CD14-positive monocyte (primary cell): ENCODE data around the gene ZNF711. TPM values are rescaled to one million over a fixed set of nuclear protein-coding genes. Genes with fewer than 3 reads are reported as not detected.

Experiments
- DNase-seq, 3 donors: peaks; one replicate each; pipeline ENCODE4 v3.0.0-alpha.2; 2011 to 2022
- H2AFZ ChIP-seq: 2 replicates; pipeline ENCODE4 v1.6.0; 2012; ENCODE audit warnings: mild to moderate bottlenecking, low read depth, low read length, inconsistent platforms; ENCODE audit not compliant: insufficient read depth, poor library complexity, severe bottlenecking
- H3K27ac ChIP-seq, 2 donors: 1 replicate in 1 of 2; 2 replicates in 1 of 2; pipeline ENCODE4 v1.5.1; 2012 to 2013; ENCODE audit warnings: low read length in 2 of 2, control low read depth in 1 of 2, inconsistent platforms in 1 of 2, low read depth in 1 of 2, mild to moderate bottlenecking in 1 of 2
- H3K27me3 ChIP-seq, 2 donors: one replicate each; pipeline versions ENCODE4 v1.6.0 to v1.6.1; 2011 to 2013; ENCODE audit warnings: low read length in 2 of 2; ENCODE audit not compliant: control insufficient read depth in 2 of 2, insufficient read depth in 2 of 2
- H3K36me3 ChIP-seq, 2 donors: replicated peaks in 1 of 2; 1 replicate in 1 of 2; 2 replicates in 1 of 2; pipeline versions ENCODE4 v1.5.1 to v1.6.1; 2012 to 2013; ENCODE audit warnings: low read length in 2 of 2, control low read depth in 1 of 2, inconsistent platforms in 1 of 2, mild to moderate bottlenecking in 1 of 2; ENCODE audit not compliant: insufficient read depth in 2 of 2, control insufficient read depth in 1 of 2
- H3K4me1 ChIP-seq, 2 donors: 1 replicate in 1 of 2; 2 replicates in 1 of 2; pipeline versions ENCODE4 v1.5.1 to v1.6.1; 2012 to 2013; ENCODE audit warnings: low read length in 2 of 2, control low read depth in 1 of 2, inconsistent platforms in 1 of 2, mild to moderate bottlenecking in 1 of 2, moderate library complexity in 1 of 2; ENCODE audit not compliant: insufficient read depth in 2 of 2, control insufficient read depth in 1 of 2
- H3K4me2 ChIP-seq: replicated peaks from 2 replicates; pipeline ENCODE3; 2012; ENCODE audit warnings: low read length, moderate library complexity, mild to moderate bottlenecking; ENCODE audit not compliant: poor library complexity, severe bottlenecking; ENCODE audit errors: extremely low read depth
- H3K4me3 ChIP-seq, 3 experiments: fragments of 200-600 bp in 1 of 3; sonication (generic) in 1 of 3; replicated peaks in 1 of 3; 1 replicate in 2 of 3; 2 replicates in 1 of 3; pipeline ENCODE4 v1.5.1; 2011 to 2013; ENCODE audit warnings: low read length in 3 of 3, mild to moderate bottlenecking in 3 of 3, control low read depth in 2 of 3, low read depth in 2 of 3, inconsistent platforms in 1 of 3, moderate library complexity in 1 of 3
- H3K79me2 ChIP-seq: 2 replicates; pipeline ENCODE4 v1.6.0; 2012; ENCODE audit warnings: mild to moderate bottlenecking, control low read depth, inconsistent platforms, low read length, moderate library complexity; ENCODE audit not compliant: insufficient read depth
- H3K9ac ChIP-seq: 2 replicates; pipeline ENCODE4 v1.6.0; 2017; ENCODE audit warnings: low read length, mild to moderate bottlenecking; ENCODE audit not compliant: insufficient read depth, poor library complexity, severe bottlenecking
- H3K9me3 ChIP-seq, 2 donors: replicated peaks in 1 of 2; 1 replicate in 1 of 2; 2 replicates in 1 of 2; pipeline versions ENCODE4 v1.5.1 to v1.6.1; 2012 to 2013; ENCODE audit warnings: low read length in 2 of 2, control low read depth in 1 of 2; ENCODE audit not compliant: control insufficient read depth in 1 of 2, insufficient read depth in 1 of 2
- H4K20me1 ChIP-seq: 2 replicates; pipeline ENCODE4 v1.6.0; 2012; ENCODE audit warnings: mild to moderate bottlenecking, low read length, control low read depth, moderate library complexity; ENCODE audit not compliant: insufficient read depth
- H3K27ac Mint-ChIP-seq, 7 donors: one replicate each; pipeline ENCODE4 v1.8.0; 2020; ENCODE audit warnings: mild to moderate bottlenecking in 7 of 7, mixed read lengths in 7 of 7, moderate library complexity in 6 of 7, inconsistent platforms in 2 of 7
- H3K27me3 Mint-ChIP-seq, 3 donors: one replicate each; pipeline ENCODE4 v1.8.0; 2021 to 2022; ENCODE audit warnings: low read depth in 3 of 3, mild to moderate bottlenecking in 3 of 3, mixed read lengths in 3 of 3, moderate library complexity in 3 of 3, inconsistent platforms in 1 of 3
- H3K36me3 Mint-ChIP-seq, 2 donors: one replicate each; pipeline ENCODE4 v1.8.0; 2020; ENCODE audit warnings: mixed read lengths in 2 of 2, inconsistent platforms in 1 of 2, mild to moderate bottlenecking in 1 of 2
- H3K4me1 Mint-ChIP-seq: one replicate; pipeline ENCODE4 v1.8.0; 2020; ENCODE audit warnings: mild to moderate bottlenecking, mixed read lengths
- H3K4me3 Mint-ChIP-seq, 2 donors: one replicate each; pipeline ENCODE4 v1.8.0; 2020; ENCODE audit warnings: mild to moderate bottlenecking in 2 of 2, mixed read lengths in 2 of 2, moderate library complexity in 1 of 2
- H3K9me3 Mint-ChIP-seq, 7 donors: one replicate each; pipeline ENCODE4 v1.8.0; 2020 to 2022; ENCODE audit warnings: mixed read lengths in 7 of 7, mild to moderate bottlenecking in 6 of 7, moderate library complexity in 6 of 7, inconsistent platforms in 2 of 7
- WGBS: methylation state at CpG from one replicate; pipeline ENCODE4 v1.1.5; 2013; ENCODE audit warnings: missing lambda C conversion rate; ENCODE audit not compliant: insufficient coverage; 5-methylcytosine and 5-hydroxymethylcytosine counted together
- intact Hi-C, 2 donors: fragments of 100-400 bp; cut with micrococcal nuclease; formaldehyde crosslinking; loops; one replicate each; pipeline versions ENCODE4 v1.15.0 to v1.15.1; 2023
- polyA plus RNA-seq, 3 donors: library from polyadenylated mRNA; depleted of rRNA in 1 of 3; unstranded in 2 of 3; stranded (reverse) in 1 of 3; fragments of 300-500 nt in 2 of 3; fragments of >200 nt in 1 of 3; fragmentation: Illumina TruSeq in 2 of 3; gene quantifications; 1 replicate in 2 of 3; 2 replicates in 1 of 3; pipeline ENCODE4 v1.2.3, GENCODE V29; 2012 to 2021
- TF ChIP-seq, protein P1 (sequence below): fragments of 200-600 bp; IDR thresholded peaks from one replicate; pipeline ENCODE4 v1.8.0; 2022; ENCODE audit warnings: antibody characterized with exemption, mild to moderate bottlenecking

ZNF711 gene
- polyA plus RNA-seq, 3 donors, result 0.12 TPM; not detected in 2

DNA sequence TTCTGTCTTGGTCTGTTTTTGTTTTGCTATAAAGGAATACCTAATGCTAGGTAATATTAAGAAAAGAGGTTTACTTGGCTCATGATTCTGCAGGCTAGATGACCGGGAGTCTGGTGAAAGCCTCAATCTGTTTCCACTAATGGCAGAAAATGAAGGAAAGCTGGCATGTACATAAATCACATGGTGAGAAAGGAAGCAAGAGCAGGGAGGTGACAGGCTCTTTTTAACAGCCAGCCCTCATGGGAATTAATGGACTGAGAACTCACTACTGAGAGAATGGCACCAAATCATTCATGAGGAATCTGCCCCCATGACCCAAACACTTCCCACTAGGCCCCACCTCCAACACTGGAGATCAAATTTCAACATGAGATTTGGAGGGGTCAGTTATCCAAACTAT lies 27.8 kb upstream of the ZNF711 start:
- Histone ChIP-seq H4K20me1 (no peaks in the 10 kb centered on the region), H3K36me3 (no peaks in the 10 kb centered on the region), H3K4me3 (no peak overlapping the region), H3K4me2 (no peak overlapping the region), H3K4me1 (no peaks in the 10 kb centered on the region), H3K9ac (no peak overlapping the region), H3K27me3 (no peaks in the 10 kb centered on the region), H3K9me3 (no peaks in the 10 kb centered on the region), H3K79me2 (no peaks in the 10 kb centered on the region), H3K27ac (no peak overlapping the region), H2AFZ (no peak overlapping the region)
- Mint-ChIP-seq H3K27me3 (peaks cover 0 to 3% (median 2%) of the 10 kb centered on the region in 3 donors), H3K4me1 (no peaks in the 10 kb centered on the region), H3K36me3 (no peaks in the 10 kb centered on the region), H3K4me3 (no peak overlapping the region), H3K9me3 (peaks cover 0 to 3% (median 1%) of the 10 kb centered on the region in 7 donors), H3K27ac (no peak overlapping the region)
- intact Hi-C loops, result no loop called here
- no peak for DNase-seq
- TF ChIP-seq, protein P1, sequence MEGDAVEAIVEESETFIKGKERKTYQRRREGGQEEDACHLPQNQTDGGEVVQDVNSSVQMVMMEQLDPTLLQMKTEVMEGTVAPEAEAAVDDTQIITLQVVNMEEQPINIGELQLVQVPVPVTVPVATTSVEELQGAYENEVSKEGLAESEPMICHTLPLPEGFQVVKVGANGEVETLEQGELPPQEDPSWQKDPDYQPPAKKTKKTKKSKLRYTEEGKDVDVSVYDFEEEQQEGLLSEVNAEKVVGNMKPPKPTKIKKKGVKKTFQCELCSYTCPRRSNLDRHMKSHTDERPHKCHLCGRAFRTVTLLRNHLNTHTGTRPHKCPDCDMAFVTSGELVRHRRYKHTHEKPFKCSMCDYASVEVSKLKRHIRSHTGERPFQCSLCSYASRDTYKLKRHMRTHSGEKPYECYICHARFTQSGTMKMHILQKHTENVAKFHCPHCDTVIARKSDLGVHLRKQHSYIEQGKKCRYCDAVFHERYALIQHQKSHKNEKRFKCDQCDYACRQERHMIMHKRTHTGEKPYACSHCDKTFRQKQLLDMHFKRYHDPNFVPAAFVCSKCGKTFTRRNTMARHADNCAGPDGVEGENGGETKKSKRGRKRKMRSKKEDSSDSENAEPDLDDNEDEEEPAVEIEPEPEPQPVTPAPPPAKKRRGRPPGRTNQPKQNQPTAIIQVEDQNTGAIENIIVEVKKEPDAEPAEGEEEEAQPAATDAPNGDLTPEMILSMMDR, result no peak
- no CpG with 5 or more reads among the region's 1 CpG for WGBS

DNA sequence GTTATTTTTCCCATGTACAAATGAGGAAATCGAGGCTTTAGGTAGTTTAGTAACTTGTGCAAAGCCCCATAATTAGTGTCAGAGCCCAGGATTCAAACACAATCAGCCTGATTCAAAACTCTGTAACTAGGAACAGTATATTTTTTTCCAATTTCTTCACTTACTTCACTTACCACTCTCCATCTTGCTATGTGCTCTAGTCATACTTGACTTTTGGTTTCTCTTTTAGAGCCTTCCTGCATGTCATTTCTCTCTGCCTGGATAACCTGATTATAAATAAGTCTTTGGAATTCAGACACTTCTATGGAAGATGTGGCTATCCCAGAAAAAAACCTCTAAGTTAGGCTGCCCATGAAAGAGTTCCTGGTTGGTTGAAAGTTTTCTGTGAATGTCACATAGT lies 22.4 kb upstream of the ZNF711 start:
- WGBS, result no CpG with 5 or more reads among the region's 1 CpG
- no peak for DNase-seq
- H3K9me3 Mint-ChIP-seq, result peaks cover 0 to 2% (median 0%) of the 10 kb centered on the region in 7 donors
- Histone ChIP-seq H3K27me3 (no peaks in the 10 kb centered on the region), H3K79me2 (no peaks in the 10 kb centered on the region), H3K9me3 (no peaks in the 10 kb centered on the region), H3K4me1 (no peaks in the 10 kb centered on the region), H3K4me3 (no peak overlapping the region), H4K20me1 (no peaks in the 10 kb centered on the region), H3K36me3 (no peaks in the 10 kb centered on the region), H3K27ac (no peak overlapping the region), H2AFZ (no peak overlapping the region), H3K9ac (no peak overlapping the region), H3K4me2 (no peak overlapping the region)
- no peaks in the 10 kb centered on the region for H3K36me3 Mint-ChIP-seq
- no peak overlapping the region for H3K27ac Mint-ChIP-seq
- peaks cover 0 to 2% (median 2%) of the 10 kb centered on the region in 3 donors for H3K27me3 Mint-ChIP-seq
- intact Hi-C loops, result no loop called here
- no peaks in the 10 kb centered on the region for H3K4me1 Mint-ChIP-seq
- no peak overlapping the region for H3K4me3 Mint-ChIP-seq
- TF ChIP-seq, protein P1, result no peak
